ENCODE data around the gene CMSS1. TPM values are rescaled to one million over a fixed set of nuclear protein-coding genes. Genes with fewer than 3 reads are reported as not detected.

CMSS1 gene
- total RNA-seq, 1 experiment from 2014 or later, result 86.3 TPM

DNA sequence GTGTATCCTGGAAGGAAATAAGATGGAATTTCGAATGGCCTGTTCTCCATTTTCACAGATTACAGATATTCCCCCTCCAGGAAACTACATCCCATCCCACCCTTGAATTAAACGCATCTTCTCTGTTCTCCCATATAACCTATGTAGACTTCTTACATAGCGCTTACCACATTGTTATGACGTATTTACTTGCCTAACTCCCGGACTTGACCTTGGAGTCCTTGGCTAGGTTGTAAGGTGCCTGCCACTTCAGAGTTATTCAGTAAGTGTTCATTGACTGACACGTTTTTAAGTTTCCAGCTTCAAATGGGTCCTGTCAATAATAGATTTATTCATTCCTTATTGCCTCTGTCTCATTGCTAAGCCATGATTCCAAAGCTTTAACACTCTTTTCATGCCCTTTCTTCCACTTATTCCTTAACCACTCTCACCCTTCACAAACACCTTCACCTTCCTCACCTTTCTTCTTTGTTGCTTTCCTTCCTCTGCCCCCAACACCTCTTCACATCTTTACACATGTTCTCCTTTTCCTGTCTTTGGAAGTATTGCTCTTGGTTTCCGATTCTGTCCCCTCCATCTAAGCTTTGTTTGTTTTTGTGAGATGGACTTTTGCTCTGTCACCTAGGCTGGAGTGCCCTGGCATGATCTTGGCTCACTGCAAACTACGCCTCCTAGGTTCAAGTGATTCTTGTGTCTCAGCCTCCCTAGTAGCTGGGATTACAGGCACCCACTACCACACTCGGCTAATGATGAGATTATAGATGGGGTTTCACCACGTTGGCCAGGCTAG, 138.3 kb downstream of the CMSS1 start:
- Histone ChIP-seq H3K9me3 (ENCODE audit: control insufficient read depth, insufficient read depth, low read depth, low read length) (no peaks in the 10 kb centered on the region), H3K4me3 (ENCODE audit: low read depth in 2 of 2, low read length in 2 of 2) (no peak overlapping the region), H3K27ac (ENCODE audit: low read length) (no peak overlapping the region), H3K36me3 (ENCODE audit: control insufficient read depth, insufficient read depth, low read length) (no peaks in the 10 kb centered on the region), H3K27me3 (ENCODE audit: control insufficient read depth, insufficient read depth, low read length) (no peaks in the 10 kb centered on the region), H3K4me1 (ENCODE audit: control insufficient read depth, insufficient read depth, low read length) (no peaks in the 10 kb centered on the region)
- intact Hi-C loops (cut with micrococcal nuclease; ENCODE audit: unreplicated experiment) (no loop called here), in situ Hi-C loops (cut with HindIII; ENCODE audit: low pct_unique_long_range_greater_than_20kb, low sequenced_read_pairs) (no loop called here)
- ChIA-PET CTCF (no interaction called here), POLR2A (no interaction called here)
- no peak for TF ChIP-seq TCF7L2 (IDR thresholded peaks at IDR 0.05; ENCODE audit: low read depth, low read length)
- TF ChIP-seq, protein P1, sequence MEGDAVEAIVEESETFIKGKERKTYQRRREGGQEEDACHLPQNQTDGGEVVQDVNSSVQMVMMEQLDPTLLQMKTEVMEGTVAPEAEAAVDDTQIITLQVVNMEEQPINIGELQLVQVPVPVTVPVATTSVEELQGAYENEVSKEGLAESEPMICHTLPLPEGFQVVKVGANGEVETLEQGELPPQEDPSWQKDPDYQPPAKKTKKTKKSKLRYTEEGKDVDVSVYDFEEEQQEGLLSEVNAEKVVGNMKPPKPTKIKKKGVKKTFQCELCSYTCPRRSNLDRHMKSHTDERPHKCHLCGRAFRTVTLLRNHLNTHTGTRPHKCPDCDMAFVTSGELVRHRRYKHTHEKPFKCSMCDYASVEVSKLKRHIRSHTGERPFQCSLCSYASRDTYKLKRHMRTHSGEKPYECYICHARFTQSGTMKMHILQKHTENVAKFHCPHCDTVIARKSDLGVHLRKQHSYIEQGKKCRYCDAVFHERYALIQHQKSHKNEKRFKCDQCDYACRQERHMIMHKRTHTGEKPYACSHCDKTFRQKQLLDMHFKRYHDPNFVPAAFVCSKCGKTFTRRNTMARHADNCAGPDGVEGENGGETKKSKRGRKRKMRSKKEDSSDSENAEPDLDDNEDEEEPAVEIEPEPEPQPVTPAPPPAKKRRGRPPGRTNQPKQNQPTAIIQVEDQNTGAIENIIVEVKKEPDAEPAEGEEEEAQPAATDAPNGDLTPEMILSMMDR (IDR thresholded peaks at IDR 0.05), result no peak
- ATAC-seq (no peak), DNase-seq (ENCODE audit: low read depth, low spot score) (no peak)
- no TSS peak for BruUV-seq (replicated peaks)

DNA sequence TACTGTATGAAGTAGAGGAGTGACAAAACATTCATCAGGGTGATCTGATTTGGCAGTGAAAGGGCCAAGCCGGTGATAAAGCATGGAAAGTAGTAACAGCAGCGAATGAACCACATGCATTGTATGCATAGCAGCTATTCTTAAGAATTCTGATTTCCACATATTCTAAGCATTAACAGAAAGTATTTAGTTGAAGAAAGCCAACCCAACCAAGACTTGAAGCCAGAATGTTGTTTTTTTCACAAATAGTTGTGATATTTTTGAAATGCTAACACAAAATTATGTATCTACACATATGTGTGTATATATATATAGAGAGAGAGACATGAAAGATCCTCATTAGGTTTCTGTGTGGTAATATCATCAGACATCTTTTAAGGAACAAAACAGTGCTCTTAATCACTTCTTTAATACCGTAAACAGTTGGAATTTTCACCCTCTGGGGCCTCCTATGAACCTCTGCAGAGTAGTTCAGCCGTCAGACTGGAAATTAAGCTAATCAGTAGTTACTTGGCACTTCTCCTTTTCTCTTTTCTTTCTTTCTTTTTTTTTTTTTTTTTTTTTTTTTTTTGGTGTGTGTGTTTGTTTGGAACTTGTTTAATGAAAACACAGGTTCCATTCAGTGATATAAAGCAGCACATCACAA, 139.6 kb downstream of the CMSS1 start:
- no peaks in the 10 kb centered on the region for H3K9me3 ChIP-seq (ENCODE audit: control insufficient read depth, insufficient read depth, low read depth, low read length)
- in situ Hi-C loops (cut with HindIII; ENCODE audit: low pct_unique_long_range_greater_than_20kb, low sequenced_read_pairs) (no loop called here), intact Hi-C loops (cut with micrococcal nuclease; ENCODE audit: unreplicated experiment) (no loop called here)
- H3K27me3 ChIP-seq (ENCODE audit: control insufficient read depth, insufficient read depth, low read length), result no peaks in the 10 kb centered on the region
- ChIA-PET POLR2A (interaction anchor here (0.5 kb wide), 1 partner anchor 67 kb away, joined by 3 read pairs; no protein-coding TSS in a partner anchor), CTCF (no interaction called here)
- DNase-seq (ENCODE audit: low read depth, low spot score) (no peak), ATAC-seq (no peak)
- TF ChIP-seq, protein P1 (IDR thresholded peaks at IDR 0.05), result no peak
- TF ChIP-seq, protein P2, sequence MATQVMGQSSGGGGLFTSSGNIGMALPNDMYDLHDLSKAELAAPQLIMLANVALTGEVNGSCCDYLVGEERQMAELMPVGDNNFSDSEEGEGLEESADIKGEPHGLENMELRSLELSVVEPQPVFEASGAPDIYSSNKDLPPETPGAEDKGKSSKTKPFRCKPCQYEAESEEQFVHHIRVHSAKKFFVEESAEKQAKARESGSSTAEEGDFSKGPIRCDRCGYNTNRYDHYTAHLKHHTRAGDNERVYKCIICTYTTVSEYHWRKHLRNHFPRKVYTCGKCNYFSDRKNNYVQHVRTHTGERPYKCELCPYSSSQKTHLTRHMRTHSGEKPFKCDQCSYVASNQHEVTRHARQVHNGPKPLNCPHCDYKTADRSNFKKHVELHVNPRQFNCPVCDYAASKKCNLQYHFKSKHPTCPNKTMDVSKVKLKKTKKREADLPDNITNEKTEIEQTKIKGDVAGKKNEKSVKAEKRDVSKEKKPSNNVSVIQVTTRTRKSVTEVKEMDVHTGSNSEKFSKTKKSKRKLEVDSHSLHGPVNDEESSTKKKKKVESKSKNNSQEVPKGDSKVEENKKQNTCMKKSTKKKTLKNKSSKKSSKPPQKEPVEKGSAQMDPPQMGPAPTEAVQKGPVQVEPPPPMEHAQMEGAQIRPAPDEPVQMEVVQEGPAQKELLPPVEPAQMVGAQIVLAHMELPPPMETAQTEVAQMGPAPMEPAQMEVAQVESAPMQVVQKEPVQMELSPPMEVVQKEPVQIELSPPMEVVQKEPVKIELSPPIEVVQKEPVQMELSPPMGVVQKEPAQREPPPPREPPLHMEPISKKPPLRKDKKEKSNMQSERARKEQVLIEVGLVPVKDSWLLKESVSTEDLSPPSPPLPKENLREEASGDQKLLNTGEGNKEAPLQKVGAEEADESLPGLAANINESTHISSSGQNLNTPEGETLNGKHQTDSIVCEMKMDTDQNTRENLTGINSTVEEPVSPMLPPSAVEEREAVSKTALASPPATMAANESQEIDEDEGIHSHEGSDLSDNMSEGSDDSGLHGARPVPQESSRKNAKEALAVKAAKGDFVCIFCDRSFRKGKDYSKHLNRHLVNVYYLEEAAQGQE (IDR thresholded peaks at IDR 0.05; ENCODE audit: insufficient read depth in 1 of 2, low read depth in 2 of 2, low read length in 1 of 2), result no peak
- no peak for TF ChIP-seq SIN3A (IDR thresholded peaks at IDR 0.05; ENCODE audit: borderline replicate concordance, insufficient read depth, low read depth, low read length)
- TF ChIP-seq POLR2AphosphoS5 (IDR thresholded peaks at IDR 0.05; ENCODE audit: low read depth, low read length), result no peak
- TF ChIP-seq TCF7L2 (IDR thresholded peaks at IDR 0.05; ENCODE audit: low read depth, low read length), result no peak
- BruUV-seq (replicated peaks), result no TSS peak
- no peaks in the 10 kb centered on the region for H3K36me3 ChIP-seq (ENCODE audit: control insufficient read depth, insufficient read depth, low read length)
- no peak overlapping the region for H3K4me3 ChIP-seq (ENCODE audit: low read depth in 2 of 2, low read length in 2 of 2)
- no peak overlapping the region for H3K27ac ChIP-seq (ENCODE audit: low read length)
- no peaks in the 10 kb centered on the region for H3K4me1 ChIP-seq (ENCODE audit: control insufficient read depth, insufficient read depth, low read length)
